ENCODE data around the gene ACTR10. TPM values are rescaled to one million over a fixed set of nuclear protein-coding genes. Genes with fewer than 3 reads are reported as not detected.

The ACTR10 gene
- total RNA-seq, 4 donors from 2014 or later: 45.1 to 149 (median 87.9) TPM

GRCh38 chr14:58275527-58276190, 75.7 kb downstream of the ACTR10 start:
- 86 to 91% methylated on average over 2 of the region's 2 CpGs for WGBS, 2 donors (ENCODE audit: low coverage in 1 of 2)
- no peaks in the 10 kb centered on the region for H3K27me3 ChIP-seq
- peaks cover 0 to 78% (median 10%) of the 10 kb centered on the region in 3 donors for H3K4me1 ChIP-seq
- H3K9me3 ChIP-seq: no peaks in the 10 kb centered on the region
- TF ChIP-seq POLR2A (IDR thresholded peaks at IDR 0.05) (no peak), EP300 (IDR thresholded peaks at IDR 0.05) (no peak), CTCF (IDR thresholded peaks at IDR 0.05) (no peak), POLR2AphosphoS5 (IDR thresholded peaks at IDR 0.05) (no peak)
- H3K27ac ChIP-seq: no peak overlapping the region
- no peak for ATAC-seq
- peaks cover 4 to 65% of the 10 kb centered on the region in 2 donors for H3K36me3 ChIP-seq
- H3K4me3 ChIP-seq: no peak overlapping the region

GRCh38 chr14:58276208-58276607, 76.3 kb downstream of the ACTR10 start:
- no peak overlapping the region for H3K4me3 ChIP-seq
- TF ChIP-seq EP300 (IDR thresholded peaks at IDR 0.05): no peak
- TF ChIP-seq POLR2AphosphoS5 (IDR thresholded peaks at IDR 0.05): no peak
- no peak for TF ChIP-seq CTCF (IDR thresholded peaks at IDR 0.05)
- TF ChIP-seq POLR2A (IDR thresholded peaks at IDR 0.05): no peak
- peaks cover 4 to 59% of the 10 kb centered on the region in 2 donors for H3K36me3 ChIP-seq
- no peaks in the 10 kb centered on the region for H3K27me3 ChIP-seq
- H3K27ac ChIP-seq: no peak overlapping the region
- ATAC-seq: no peak
- H3K9me3 ChIP-seq: no peaks in the 10 kb centered on the region
- WGBS, 2 donors (ENCODE audit: low coverage in 1 of 2): 67 to 89% methylated on average over 1 of the region's 1 CpG
- H3K4me1 ChIP-seq: peaks cover 0 to 78% (median 15%) of the 10 kb centered on the region in 3 donors

DNA sequence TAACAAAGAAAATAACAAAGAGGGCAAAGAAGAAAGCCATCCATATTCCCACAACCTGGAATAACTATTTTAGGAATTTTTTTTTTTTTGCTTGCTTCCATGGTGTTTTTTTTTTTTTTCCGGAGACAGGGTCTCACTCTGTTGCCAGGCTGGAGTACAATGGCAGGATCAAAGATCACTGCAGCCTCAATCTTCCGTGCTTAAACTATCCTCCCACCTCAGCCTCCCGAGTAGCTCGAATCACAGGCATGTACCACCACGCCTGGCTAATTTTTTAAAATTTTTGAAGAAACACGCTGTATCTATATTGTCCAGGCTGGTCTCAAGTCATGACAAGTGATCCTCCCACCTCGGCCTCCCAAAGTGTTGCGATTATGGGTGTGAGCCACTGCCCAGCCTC, 78.2 kb downstream of the ACTR10 start:
- WGBS, 2 donors (ENCODE audit: low coverage in 1 of 2): 67 to 96% methylated on average over 1 to 8 of the region's 8 CpGs

GRCh38 chr14:58280954-58281787, 81.2 kb downstream of the ACTR10 start:
- WGBS, 2 donors (ENCODE audit: low coverage in 1 of 2): 0 to 13% methylated on average over 4 of the region's 4 CpGs
- TF ChIP-seq POLR2A (IDR thresholded peaks at IDR 0.05) (no peak), CTCF (IDR thresholded peaks at IDR 0.05) (no peak), POLR2AphosphoS5 (IDR thresholded peaks at IDR 0.05) (peak; percentile 43), EP300 (IDR thresholded peaks at IDR 0.05) (no peak)
- peak; percentile 79 for ATAC-seq
- no peaks in the 10 kb centered on the region for H3K27me3 ChIP-seq
- H3K4me1 ChIP-seq: peaks cover 8 to 67% (median 13%) of the 10 kb centered on the region in 3 donors
- H3K36me3 ChIP-seq: peaks cover 0 to 63% of the 10 kb centered on the region in 2 donors
- H3K4me3 ChIP-seq: peak overlapping the region; percentile 11 to 16
- H3K9me3 ChIP-seq: no peaks in the 10 kb centered on the region
- H3K27ac ChIP-seq: peak overlapping the region; percentile 76 to 81 (median 77)

More for the DNA sequence above, 78.2 kb downstream of the ACTR10 start:
- Histone ChIP-seq H3K27ac (no peak overlapping the region), H3K27me3 (no peaks in the 10 kb centered on the region), H3K4me1 (peaks cover 8 to 77% (median 9%) of the 10 kb centered on the region in 3 donors), H3K36me3 (peaks cover 4 to 49% of the 10 kb centered on the region in 2 donors), H3K9me3 (no peaks in the 10 kb centered on the region), H3K4me3 (no peak overlapping the region)
- no peak for ATAC-seq
- TF ChIP-seq POLR2AphosphoS5 (IDR thresholded peaks at IDR 0.05) (no peak), POLR2A (IDR thresholded peaks at IDR 0.05) (no peak), CTCF (IDR thresholded peaks at IDR 0.05) (no peak), EP300 (IDR thresholded peaks at IDR 0.05) (no peak)

Measured in gastroesophageal sphincter (tissue), 4 donors.